H9 (cell line): Measurements from ENCODE around the gene SIVA1. TPM values are rescaled to one million over a fixed set of nuclear protein-coding genes. Genes with fewer than 3 reads are reported as not detected.

ENCODE experiments used
- DNase-seq: peaks from one replicate; pipeline ENCODE4 v3.0.0-alpha.2; 2017
- H2AFZ ChIP-seq: one replicate; pipeline ENCODE4 v1.6.1; 2013; ENCODE audit warnings: mild to moderate bottlenecking, low read length, control low read depth, moderate library complexity
- H2AK5ac ChIP-seq: 2 replicates; pipeline ENCODE4 v1.6.1; 2013; ENCODE audit warnings: low read length, control low read depth, mixed read lengths; ENCODE audit not compliant: insufficient read length
- H2BK120ac ChIP-seq: one replicate; pipeline ENCODE4 v1.6.1; 2013; ENCODE audit warnings: low read depth, mild to moderate bottlenecking, low read length, control low read depth, inconsistent platforms; ENCODE audit not compliant: poor library complexity, severe bottlenecking
- H2BK12ac ChIP-seq: 2 replicates; pipeline ENCODE4 v1.6.1; 2013; ENCODE audit warnings: low read length, control low read depth, mixed read lengths, low read depth; ENCODE audit not compliant: insufficient read length
- H2BK15ac ChIP-seq: 2 replicates; pipeline ENCODE4 v1.6.1; 2013; ENCODE audit warnings: low read depth, low read length, control low read depth
- H2BK20ac ChIP-seq: one replicate; pipeline ENCODE4 v1.6.1; 2013; ENCODE audit warnings: low read depth, mild to moderate bottlenecking, low read length, control low read depth, inconsistent platforms; ENCODE audit not compliant: poor library complexity, severe bottlenecking
- H2BK5ac ChIP-seq: 2 replicates; pipeline ENCODE4 v1.6.1; 2013; ENCODE audit warnings: low read length, control low read depth, mixed read lengths; ENCODE audit not compliant: insufficient read length
- H3K14ac ChIP-seq: 2 replicates; pipeline ENCODE4 v1.6.1; 2013; ENCODE audit warnings: low read length, control low read depth; ENCODE audit not compliant: insufficient read depth
- H3K18ac ChIP-seq: 2 replicates; pipeline ENCODE4 v1.6.1; 2013; ENCODE audit warnings: low read depth, mild to moderate bottlenecking, mixed read lengths, low read length, control low read depth; ENCODE audit not compliant: insufficient read length
- H3K23ac ChIP-seq: 2 replicates; pipeline ENCODE4 v1.6.1; 2013; ENCODE audit warnings: low read length, control low read depth, mixed read lengths, low read depth; ENCODE audit not compliant: insufficient read length
- H3K23me2 ChIP-seq: 2 replicates; pipeline ENCODE4 v1.6.1; 2013; ENCODE audit warnings: low read depth, mild to moderate bottlenecking, mixed read lengths, low read length, control low read depth; ENCODE audit not compliant: insufficient read length, poor library complexity, severe bottlenecking
- H3K27ac ChIP-seq: 2 replicates; pipeline ENCODE4 v1.5.1; 2013; ENCODE audit warnings: low read length, control low read depth, mixed read lengths, low read depth; ENCODE audit not compliant: insufficient read length
- H3K27me3 ChIP-seq: 2 replicates; pipeline ENCODE4 v1.6.1; 2013; ENCODE audit warnings: low read length, control low read depth, inconsistent platforms; ENCODE audit not compliant: insufficient read depth
- H3K4ac ChIP-seq: 2 replicates; pipeline ENCODE4 v1.6.1; 2013; ENCODE audit warnings: low read depth, mild to moderate bottlenecking, control low read depth, inconsistent platforms, low read length, moderate library complexity
- H3K4me1 ChIP-seq: 2 replicates; pipeline ENCODE4 v1.6.1; 2013; ENCODE audit warnings: low read length, control low read depth, inconsistent platforms; ENCODE audit not compliant: insufficient read depth
- H3K4me2 ChIP-seq: 2 replicates; pipeline ENCODE4 v1.6.1; 2013; ENCODE audit warnings: low read length, control low read depth, mixed read lengths; ENCODE audit not compliant: insufficient read length, insufficient read depth
- H3K56ac ChIP-seq: 2 replicates; pipeline ENCODE4 v1.6.1; 2013; ENCODE audit warnings: low read depth, mild to moderate bottlenecking, mixed read lengths, low read length, control low read depth; ENCODE audit not compliant: insufficient read length
- H3K79me1 ChIP-seq: 2 replicates; pipeline ENCODE4 v1.6.1; 2013; ENCODE audit warnings: low read depth, mild to moderate bottlenecking, moderate library complexity, low read length, control low read depth, inconsistent platforms; ENCODE audit not compliant: insufficient read depth, poor library complexity, severe bottlenecking
- H3K79me2 ChIP-seq: 2 replicates; pipeline ENCODE4 v1.6.1; 2013; ENCODE audit warnings: low read length, control low read depth, inconsistent platforms; ENCODE audit not compliant: insufficient read depth
- H3K9ac ChIP-seq: 2 replicates; pipeline ENCODE4 v1.6.1; 2013; ENCODE audit warnings: low read length, control low read depth, mixed read lengths; ENCODE audit not compliant: insufficient read length; ENCODE audit errors: extremely low read depth
- H3K9me3 ChIP-seq: one replicate; pipeline ENCODE4 v1.6.1; 2013; ENCODE audit warnings: low read depth, low read length, inconsistent platforms; ENCODE audit not compliant: control insufficient read depth
- H3T11ph ChIP-seq: one replicate; pipeline ENCODE4 v1.6.1; 2013; ENCODE audit warnings: mild to moderate bottlenecking, low read length, control low read depth, inconsistent platforms
- H4K20me1 ChIP-seq: one replicate; pipeline ENCODE4 v1.6.1; 2013; ENCODE audit not compliant: control insufficient read depth, insufficient read length, insufficient read depth
- H4K5ac ChIP-seq: 2 replicates; pipeline ENCODE4 v1.6.1; 2013; ENCODE audit warnings: low read depth, mild to moderate bottlenecking, mixed read lengths, low read length, control low read depth; ENCODE audit not compliant: insufficient read length
- H4K8ac ChIP-seq: replicated peaks from 2 replicates; pipeline ENCODE4 v1.6.1; 2013; ENCODE audit warnings: low read length, control low read depth, mixed read lengths, low read depth; ENCODE audit not compliant: insufficient read length
- H4K91ac ChIP-seq: 2 replicates; pipeline ENCODE4 v1.6.1; 2013; ENCODE audit warnings: low read depth, mild to moderate bottlenecking, moderate library complexity, mixed read lengths, low read length, control low read depth; ENCODE audit not compliant: insufficient read length
- H3K27ac Mint-ChIP-seq, 3 experiments: 2 replicates in 2 of 3; 3 replicates in 1 of 3; pipeline ENCODE4 v1.8.0; 2020 to 2021; ENCODE audit warnings: mixed read lengths in 3 of 3, mild to moderate bottlenecking in 1 of 3, moderate library complexity in 1 of 3
- H3K27me3 Mint-ChIP-seq: 2 replicates; pipeline ENCODE4 v1.8.0; 2021; ENCODE audit warnings: low read depth, mild to moderate bottlenecking, moderate library complexity, mixed read lengths
- H3K36me3 Mint-ChIP-seq, 3 experiments: 2 replicates in 2 of 3; 3 replicates in 1 of 3; pipeline ENCODE4 v1.8.0; 2020 to 2021; ENCODE audit warnings: low read depth in 3 of 3, mixed read lengths in 3 of 3; ENCODE audit not compliant: insufficient read depth in 1 of 3
- H3K4me1 Mint-ChIP-seq, 2 experiments: 2 replicates each; pipeline ENCODE4 v1.8.0; 2020; ENCODE audit warnings: mixed read lengths in 2 of 2
- H3K4me3 Mint-ChIP-seq, 2 experiments: 2 replicates in 1 of 2; 3 replicates in 1 of 2; pipeline ENCODE4 v1.8.0; 2020 to 2021; ENCODE audit warnings: mild to moderate bottlenecking in 2 of 2, mixed read lengths in 2 of 2, moderate library complexity in 1 of 2
- H3K9me3 Mint-ChIP-seq, 2 experiments: 2 replicates in 1 of 2; 3 replicates in 1 of 2; pipeline ENCODE4 v1.8.0; 2020; ENCODE audit warnings: mild to moderate bottlenecking in 2 of 2, mixed read lengths in 2 of 2, moderate library complexity in 1 of 2
- WGBS: extraction: QIAGEN DNeasy Blood & Tissue Kit; methylation state at CpG from one replicate; pipeline ENCODE4 v1.1.7; 2013; ENCODE audit warnings: missing lambda C conversion rate, low lambda C conversion rate, mixed read lengths; ENCODE audit not compliant: insufficient read length; ENCODE audit errors: extremely low coverage; 5-methylcytosine and 5-hydroxymethylcytosine counted together
- total RNA-seq: library from RNA; stranded (reverse); gene quantifications from 2 replicates; pipeline ENCODE4 v1.2.1, GENCODE V29; 2021
- TF ChIP-seq, protein P1 (sequence below): fragments of 200-600 bp; sonication (generic); conservative IDR thresholded peaks from 3 replicates; pipeline ENCODE4 v1.8.0; 2021; ENCODE audit warnings: antibody characterized with exemption, mild to moderate bottlenecking

Gene SIVA1
- total RNA-seq, 1 experiment from 2014 or later = 125 TPM

DNA sequence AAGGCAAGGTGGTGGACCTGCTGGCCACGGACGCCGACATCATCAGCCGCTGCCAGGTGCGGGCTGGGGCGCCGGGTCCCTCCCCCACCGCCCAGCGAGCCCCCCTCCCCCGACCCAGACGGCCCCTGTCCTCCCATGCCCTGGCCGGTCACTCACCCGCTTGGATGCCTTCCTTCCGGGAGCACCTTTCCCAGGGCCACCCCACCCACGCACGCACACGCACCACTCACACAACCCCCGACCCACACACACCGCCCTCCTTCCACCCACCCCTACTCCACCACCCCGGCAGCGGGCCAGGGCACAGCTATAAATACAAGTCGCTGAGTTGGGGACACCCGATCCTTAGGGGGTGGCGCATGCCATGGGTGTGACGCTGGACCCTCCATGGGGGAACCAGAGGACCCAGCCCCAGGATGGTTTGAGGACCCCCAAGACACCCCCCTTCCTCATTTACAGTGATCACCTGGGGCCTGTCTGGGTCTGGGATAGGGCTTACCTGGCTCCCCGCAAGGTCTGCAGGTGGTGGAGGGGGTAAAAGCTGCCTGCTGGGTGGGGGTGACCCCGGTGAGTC, 28.5 kb upstream of the SIVA1 start:
- H3K79me1 ChIP-seq = no peaks in the 10 kb centered on the region
- H3K14ac ChIP-seq = peak overlapping the region; percentile 74; the same call in 1 of the 2 replicates
- no peak overlapping the region for H2BK12ac ChIP-seq
- no peak overlapping the region for H2AFZ ChIP-seq
- H2BK5ac ChIP-seq = no peak overlapping the region
- H3K27me3 ChIP-seq = no peaks in the 10 kb centered on the region; the same call in 1 of the 2 replicates
- H3K56ac ChIP-seq = no peak overlapping the region
- Mint-ChIP-seq H3K4me3 (peak overlapping the region; percentile 65 to 79), H3K4me1 (peaks cover 6 to 9% of the 10 kb centered on the region in 2 experiments), H3K36me3 (peaks cover 3 to 6% (median 6%) of the 10 kb centered on the region in 3 experiments; a peak in 5 of 7 replicates), H3K9me3 (peaks cover 0 to 3% of the 10 kb centered on the region in 2 experiments; a peak in 1 of 5 replicates), H3K27me3 (peaks cover 25% of the 10 kb centered on the region), H3K27ac (no peak overlapping the region)
- H2AK5ac ChIP-seq = no peak overlapping the region
- no peak overlapping the region for H3T11ph ChIP-seq
- H2BK120ac ChIP-seq = no peak overlapping the region
- no peak overlapping the region for H3K23ac ChIP-seq
- no peak for DNase-seq
- TF ChIP-seq, protein P1, sequence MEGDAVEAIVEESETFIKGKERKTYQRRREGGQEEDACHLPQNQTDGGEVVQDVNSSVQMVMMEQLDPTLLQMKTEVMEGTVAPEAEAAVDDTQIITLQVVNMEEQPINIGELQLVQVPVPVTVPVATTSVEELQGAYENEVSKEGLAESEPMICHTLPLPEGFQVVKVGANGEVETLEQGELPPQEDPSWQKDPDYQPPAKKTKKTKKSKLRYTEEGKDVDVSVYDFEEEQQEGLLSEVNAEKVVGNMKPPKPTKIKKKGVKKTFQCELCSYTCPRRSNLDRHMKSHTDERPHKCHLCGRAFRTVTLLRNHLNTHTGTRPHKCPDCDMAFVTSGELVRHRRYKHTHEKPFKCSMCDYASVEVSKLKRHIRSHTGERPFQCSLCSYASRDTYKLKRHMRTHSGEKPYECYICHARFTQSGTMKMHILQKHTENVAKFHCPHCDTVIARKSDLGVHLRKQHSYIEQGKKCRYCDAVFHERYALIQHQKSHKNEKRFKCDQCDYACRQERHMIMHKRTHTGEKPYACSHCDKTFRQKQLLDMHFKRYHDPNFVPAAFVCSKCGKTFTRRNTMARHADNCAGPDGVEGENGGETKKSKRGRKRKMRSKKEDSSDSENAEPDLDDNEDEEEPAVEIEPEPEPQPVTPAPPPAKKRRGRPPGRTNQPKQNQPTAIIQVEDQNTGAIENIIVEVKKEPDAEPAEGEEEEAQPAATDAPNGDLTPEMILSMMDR = no peak
- H3K23me2 ChIP-seq = no peaks in the 10 kb centered on the region
- H3K79me2 ChIP-seq = no peaks in the 10 kb centered on the region
- no peak overlapping the region for H4K91ac ChIP-seq
- no peak overlapping the region for H4K8ac ChIP-seq
- H3K9ac ChIP-seq = no peak overlapping the region
- peaks cover 5% of the 10 kb centered on the region for H4K20me1 ChIP-seq
- no peak overlapping the region for H2BK15ac ChIP-seq
- no peaks in the 10 kb centered on the region for H3K9me3 ChIP-seq
- H3K4ac ChIP-seq = no peak overlapping the region
- no CpG with 5 or more reads among the region's 27 CpGs for WGBS
- H3K4me1 ChIP-seq = no peaks in the 10 kb centered on the region
- no peak overlapping the region for H3K18ac ChIP-seq
- H3K4me2 ChIP-seq = peak overlapping the region; percentile 63
- H4K5ac ChIP-seq = no peak overlapping the region
- H2BK20ac ChIP-seq = no peak overlapping the region
- no peak overlapping the region for H3K27ac ChIP-seq
